Common myeloid progenitor, CD34-positive (primary cell): ENCODE data around the gene EVC.

Experiments
- CTCF ChIA-PET: fragments of 350-600 bp; sonication (Branson Sonifier 250); formaldehyde crosslinking; loops from one replicate; lab custom pipeline; 2021; ENCODE audit warnings: antibody characterized with exemption; lab: Charles Lee
- POLR2A ChIA-PET: fragments of 350-600 bp; sonication (Branson Sonifier 250); formaldehyde crosslinking; loops from one replicate; lab custom pipeline; 2021; ENCODE audit warnings: antibody characterized with exemption; lab: Charles Lee
- DNase-seq, 3 donors: peaks; one replicate each; pipeline versions ENCODE4 v3.0.0 to v3.0.0-alpha.2; 2013
- H3K27ac ChIP-seq, 2 experiments: 1 replicate in 1 of 2; 2 replicates in 1 of 2; pipeline ENCODE4 v1.7.0; 2013; ENCODE audit warnings: inconsistent platforms in 2 of 2, low read length in 2 of 2, mild to moderate bottlenecking in 2 of 2, low read depth in 1 of 2, moderate library complexity in 1 of 2; ENCODE audit not compliant: severe bottlenecking in 2 of 2, insufficient read depth in 1 of 2, poor library complexity in 1 of 2
- H3K27me3 ChIP-seq, 5 experiments: replicated peaks in 2 of 5; 1 replicate in 3 of 5; 2 replicates in 2 of 5; pipeline versions ENCODE4 v1.6.1 to v1.7.0; 2013; ENCODE audit warnings: low read length in 4 of 5, mild to moderate bottlenecking in 2 of 5, moderate library complexity in 2 of 5, inconsistent platforms in 1 of 5; ENCODE audit not compliant: insufficient read depth in 5 of 5, control insufficient read depth in 4 of 5
- H3K36me3 ChIP-seq, 4 experiments: 1 replicate in 2 of 4; 2 replicates in 2 of 4; pipeline versions ENCODE4 v1.6.1 to v1.7.0; 2013; ENCODE audit warnings: low read length in 3 of 4, control low read depth in 1 of 4, mild to moderate bottlenecking in 1 of 4; ENCODE audit not compliant: control insufficient read depth in 4 of 4, insufficient read depth in 4 of 4
- H3K4me1 ChIP-seq, 4 experiments: 1 replicate in 3 of 4; 2 replicates in 1 of 4; pipeline versions ENCODE4 v1.6.1 to v1.7.1; 2013; ENCODE audit warnings: low read length in 3 of 4, mild to moderate bottlenecking in 3 of 4, control low read depth in 1 of 4, inconsistent platforms in 1 of 4, moderate library complexity in 1 of 4; ENCODE audit not compliant: control insufficient read depth in 4 of 4, insufficient read depth in 4 of 4; ENCODE audit errors: control extremely low read depth in 1 of 4
- H3K4me3 ChIP-seq, 7 experiments: 1 replicate in 4 of 7; 2 replicates in 3 of 7; pipeline versions ENCODE4 v1.5.1 to v1.7.0; 2013; ENCODE audit warnings: mild to moderate bottlenecking in 7 of 7, low read length in 6 of 7, moderate library complexity in 6 of 7, inconsistent platforms in 2 of 7, low read depth in 2 of 7, control low read depth in 1 of 7; ENCODE audit not compliant: insufficient read depth in 4 of 7, control insufficient read depth in 1 of 7; ENCODE audit errors: extremely low read depth in 1 of 7
- H3K9me3 ChIP-seq, 5 experiments: 1 replicate in 4 of 5; 2 replicates in 1 of 5; pipeline versions ENCODE4 v1.6.1 to v1.7.1; 2013; ENCODE audit warnings: low read length in 4 of 5, mild to moderate bottlenecking in 2 of 5, inconsistent platforms in 1 of 5, low read depth in 1 of 5, moderate library complexity in 1 of 5; ENCODE audit not compliant: control insufficient read depth in 4 of 5, insufficient read depth in 2 of 5; ENCODE audit errors: control extremely low read depth in 1 of 5
- WGBS: methylation state at CpG from one replicate; pipeline ENCODE4 v1.1.5; 2013; ENCODE audit not compliant: insufficient coverage; 5-methylcytosine and 5-hydroxymethylcytosine counted together

EVC gene

DNA sequence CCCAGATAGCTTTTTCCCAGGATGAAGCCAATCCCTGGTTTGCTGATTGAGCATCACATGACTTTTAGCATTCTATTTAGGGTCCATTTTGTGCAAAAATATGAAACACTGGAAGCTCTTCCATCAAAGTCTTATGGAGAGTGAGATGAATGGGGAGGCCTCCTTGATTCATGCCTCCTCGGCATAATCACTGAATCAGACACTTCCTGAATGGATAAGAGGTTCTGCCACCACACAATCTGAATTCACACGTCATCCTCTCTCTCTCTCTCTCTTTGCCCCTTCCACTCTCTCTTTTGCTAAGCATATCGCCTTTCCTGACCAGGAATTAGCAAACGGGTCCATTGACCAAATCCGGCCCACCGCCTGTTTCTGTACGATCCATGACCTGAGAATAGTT, 113.2 kb downstream of the EVC start:
- ChIA-PET CTCF (interaction anchor here (1.0 to 3.2 kb wide), 3 partner anchors 11 to 86 kb away, joined by 3 to 18 read pairs (median 3); no protein-coding TSS in a partner anchor), POLR2A (no interaction called here)
- Histone ChIP-seq H3K27me3 (peaks cover 0 to 10% (median 0%) of the 10 kb centered on the region in 5 experiments), H3K9me3 (no peaks in the 10 kb centered on the region), H3K36me3 (no peaks in the 10 kb centered on the region), H3K27ac (no peak overlapping the region), H3K4me3 (no peak overlapping the region), H3K4me1 (peaks cover 0 to 62% (median 23%) of the 10 kb centered on the region in 4 experiments)
- peak; percentile 23 to 50 (median 31) for DNase-seq
- WGBS = 0% methylated on average over 2 of the region's 7 CpGs

- peaks cover 0 to 62% (median 23%) of the 10 kb centered on the region in 4 experiments for H3K4me1 ChIP-seq
- WGBS = 79% methylated on average over 6 of the region's 6 CpGs
- peak; percentile 40 to 58 (median 54) for DNase-seq
- no peak overlapping the region for H3K4me3 ChIP-seq
- CTCF ChIA-PET = interaction anchor here (1.0 to 3.2 kb wide), 3 partner anchors 12 to 86 kb away, joined by 3 to 18 read pairs (median 3); no protein-coding TSS in a partner anchor
- no peaks in the 10 kb centered on the region for H3K9me3 ChIP-seq
- peaks cover 0 to 10% (median 1%) of the 10 kb centered on the region in 5 experiments for H3K27me3 ChIP-seq
- H3K36me3 ChIP-seq = no peaks in the 10 kb centered on the region
- H3K27ac ChIP-seq = no peak overlapping the region
- POLR2A ChIA-PET = no interaction called here
These were observed 113.6 kb downstream of the EVC start for GRCh38 chr4:5824635-5825034.

DNA sequence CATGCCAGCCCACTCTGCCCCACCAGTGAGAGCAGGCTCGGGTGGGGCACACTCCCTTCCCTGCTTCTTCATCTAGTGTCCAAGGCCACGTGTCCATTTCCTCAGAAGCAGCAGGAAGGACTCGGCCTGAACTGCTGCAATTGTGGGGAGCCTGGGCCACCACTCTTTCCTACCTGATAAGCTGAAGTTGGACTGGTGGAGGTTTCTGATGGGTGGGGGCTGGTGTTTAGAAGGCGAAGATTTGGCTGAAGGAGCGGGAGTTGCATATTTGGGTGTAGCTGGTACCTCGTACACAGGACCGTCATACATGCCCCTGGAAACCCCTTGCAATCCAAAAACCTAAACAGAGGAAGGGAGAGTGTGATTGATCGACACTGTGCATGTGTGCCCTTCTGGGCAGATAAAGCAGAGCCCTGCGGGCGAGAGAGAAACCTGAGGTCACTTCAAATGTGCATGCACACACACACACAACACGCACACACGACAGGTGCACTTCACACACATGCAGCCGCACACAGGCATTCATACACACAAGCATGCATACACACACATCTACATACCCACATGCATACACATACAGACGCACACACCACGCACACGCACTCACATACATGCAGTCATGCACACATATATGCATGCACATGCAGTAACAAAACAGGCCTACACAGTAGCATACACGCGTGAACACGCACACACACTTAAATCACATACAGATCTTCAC, 114.5 kb downstream of the EVC start:
- H3K4me3 ChIP-seq = no peak overlapping the region
- CTCF ChIA-PET = no interaction called here
- no peak overlapping the region for H3K27ac ChIP-seq
- no peaks in the 10 kb centered on the region for H3K9me3 ChIP-seq
- POLR2A ChIA-PET = no interaction called here
- no peaks in the 10 kb centered on the region for H3K36me3 ChIP-seq
- DNase-seq = peak in 1 of 3 donors; percentile 3
- 92% methylated on average over 14 of the region's 19 CpGs for WGBS
- H3K4me1 ChIP-seq = peaks cover 0 to 62% (median 23%) of the 10 kb centered on the region in 4 experiments
- peaks cover 0 to 10% (median 2%) of the 10 kb centered on the region in 5 experiments for H3K27me3 ChIP-seq

GRCh38 chr4:5826437-5827107, 115.6 kb downstream of the EVC start:
- POLR2A ChIA-PET = interaction anchor here (0.7 kb wide), 1 partner anchor 800 kb away, joined by 3 read pairs; no protein-coding TSS in a partner anchor
- Histone ChIP-seq H3K27ac (no peak overlapping the region), H3K4me1 (peaks cover 0 to 62% (median 23%) of the 10 kb centered on the region in 4 experiments), H3K36me3 (no peaks in the 10 kb centered on the region), H3K4me3 (peak overlapping the region in 3 of 7 experiments; percentile 13 to 60 (median 28)), H3K9me3 (no peaks in the 10 kb centered on the region), H3K27me3 (peaks cover 0 to 10% (median 2%) of the 10 kb centered on the region in 5 experiments)
- CTCF ChIA-PET = interaction anchor here (1.0 kb wide), 1 partner anchor 55 kb away, joined by 3 read pairs; no protein-coding TSS in a partner anchor
- peak in 1 of 3 donors; percentile 3 for DNase-seq
- WGBS = 23% methylated on average over 5 of the region's 5 CpGs

- peak; percentile 52 to 82 (median 76) for DNase-seq
- CTCF ChIA-PET = interaction anchor here (1.0 kb wide), 1 partner anchor 54 kb away, joined by 3 read pairs; no protein-coding TSS in a partner anchor
- Histone ChIP-seq H3K27ac (no peak overlapping the region), H3K9me3 (no peaks in the 10 kb centered on the region), H3K4me3 (peak overlapping the region in 3 of 7 experiments; percentile 13 to 60 (median 28)), H3K4me1 (peaks cover 0 to 54% (median 20%) of the 10 kb centered on the region in 4 experiments), H3K36me3 (no peaks in the 10 kb centered on the region), H3K27me3 (peaks cover 0 to 10% (median 3%) of the 10 kb centered on the region in 5 experiments)
- POLR2A ChIA-PET = interaction anchor here (0.7 kb wide), 1 partner anchor 800 kb away, joined by 3 read pairs; no protein-coding TSS in a partner anchor
- WGBS = 21% methylated on average over 10 of the region's 19 CpGs
These were observed 116.4 kb downstream of the EVC start for GRCh38 chr4:5827108-5828004.

DNA sequence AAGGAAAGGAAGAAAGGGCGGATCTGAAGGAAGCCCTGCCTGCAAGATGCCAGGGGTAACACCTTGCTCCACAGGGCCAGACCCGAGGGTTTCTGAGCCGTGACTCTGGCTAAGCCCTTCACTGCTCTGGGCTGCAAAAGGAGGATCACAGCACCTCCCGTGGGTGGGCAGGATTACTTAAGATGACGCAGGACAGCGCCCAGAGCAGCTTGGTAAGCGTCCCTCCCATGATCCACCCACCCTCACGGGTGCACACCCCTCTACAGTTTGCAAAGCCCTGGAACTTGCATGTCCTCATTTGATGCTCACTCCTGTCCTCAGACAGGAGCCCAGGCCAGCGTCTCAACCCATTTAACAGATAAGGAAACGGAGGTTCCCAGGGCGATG, 117.0 kb downstream of the EVC start:
- Histone ChIP-seq H3K4me3 (no peak overlapping the region), H3K27me3 (peaks cover 0 to 12% (median 3%) of the 10 kb centered on the region in 5 experiments), H3K9me3 (no peaks in the 10 kb centered on the region), H3K4me1 (peaks cover 0 to 48% (median 17%) of the 10 kb centered on the region in 4 experiments), H3K27ac (no peak overlapping the region), H3K36me3 (no peaks in the 10 kb centered on the region)
- DNase-seq = peak in 1 of 3 donors; percentile 4
- ChIA-PET POLR2A (no interaction called here), CTCF (no interaction called here)
- 77% methylated on average over 8 of the region's 11 CpGs for WGBS
